DND-41 (cell line): ENCODE data around the gene VIPR1.

Experiments used
- ATAC-seq: fragments of 200-7000 bp; cut with Tn5 transposase; 3 replicates; pipeline ENCODE4 v1.9.1; 2021; ENCODE audit warnings: low read depth; ENCODE audit not compliant: insufficient read depth
- DNase-seq: peaks from one replicate; pipeline ENCODE4 v3.0.0-alpha.2; 2020
- H2AFZ ChIP-seq: 2 replicates; pipeline ENCODE4 v1.6.0; 2012; ENCODE audit warnings: low read depth, low read length
- H3K27ac ChIP-seq: 2 replicates; pipeline ENCODE4 v1.5.1; 2012; ENCODE audit warnings: low read length, inconsistent platforms
- H3K27me3 ChIP-seq: fragments of 200-600 bp; sonication (generic); 2 replicates; pipeline ENCODE4 v1.6.0; 2012; ENCODE audit warnings: low read length, mild to moderate bottlenecking, inconsistent platforms; ENCODE audit not compliant: insufficient read depth, poor library complexity
- H3K36me3 ChIP-seq: 2 replicates; pipeline ENCODE4 v1.5.1; 2012; ENCODE audit warnings: low read length, inconsistent platforms; ENCODE audit not compliant: insufficient read depth
- H3K4me1 ChIP-seq: 2 replicates; pipeline ENCODE4 v1.5.1; 2012; ENCODE audit warnings: mild to moderate bottlenecking, low read length; ENCODE audit not compliant: insufficient read depth
- H3K4me2 ChIP-seq: 2 replicates; pipeline ENCODE4 v1.6.0; 2012; ENCODE audit warnings: mild to moderate bottlenecking, moderate library complexity, low read length, inconsistent platforms; ENCODE audit not compliant: insufficient read depth
- H3K4me3 ChIP-seq, 2 experiments: fragments of 200-600 bp in 1 of 2; shearing (Covaris generic) in 1 of 2; 2 replicates each; pipeline ENCODE4 v1.5.1; 2012 to 2016; ENCODE audit warnings: inconsistent platforms in 2 of 2, low read length in 2 of 2, mild to moderate bottlenecking in 2 of 2, low read depth in 1 of 2, moderate library complexity in 1 of 2
- H3K79me2 ChIP-seq: 2 replicates; pipeline ENCODE4 v1.6.0; 2012; ENCODE audit warnings: low read length, inconsistent platforms; ENCODE audit not compliant: insufficient read depth
- H3K9ac ChIP-seq: 2 replicates; pipeline ENCODE4 v1.6.0; 2012; ENCODE audit warnings: low read depth, mild to moderate bottlenecking, inconsistent platforms, low read length, moderate library complexity
- H3K9me3 ChIP-seq: 2 replicates; pipeline ENCODE4 v1.5.1; 2012; ENCODE audit warnings: low read length, moderate library complexity, mild to moderate bottlenecking, inconsistent platforms; ENCODE audit not compliant: insufficient read depth, severe bottlenecking
- H4K20me1 ChIP-seq: 2 replicates; pipeline ENCODE4 v1.6.0; 2012; ENCODE audit warnings: low read length; ENCODE audit not compliant: insufficient read depth
- CTCF ChIP-seq: IDR thresholded peaks from 2 replicates; pipeline ENCODE4 v1.5.1; 2012; ENCODE audit warnings: borderline replicate concordance, low read length, moderate library complexity, mild to moderate bottlenecking; ENCODE audit not compliant: poor library complexity, severe bottlenecking; ENCODE audit errors: extremely low read depth
- EZH2 ChIP-seq: IDR thresholded peaks from 3 replicates; pipeline ENCODE4 v1.6.1; 2012; ENCODE audit warnings: borderline replicate concordance, low read depth, mild to moderate bottlenecking, moderate library complexity, low read length, inconsistent platforms; ENCODE audit not compliant: severe bottlenecking

VIPR1 gene

GRCh38 chr3:42511736-42512135 lies 9.3 kb downstream of the VIPR1 start:
- DNase-seq (no peak), ATAC-seq (no peak)
- Histone ChIP-seq H2AFZ (no peak overlapping the region), H3K36me3 (no peaks in the 10 kb centered on the region), H4K20me1 (no peaks in the 10 kb centered on the region), H3K4me1 (no peaks in the 10 kb centered on the region), H3K4me2 (no peak overlapping the region), H3K9ac (no peak overlapping the region), H3K27ac (no peak overlapping the region), H3K79me2 (no peaks in the 10 kb centered on the region), H3K4me3 (no peak overlapping the region), H3K9me3 (no peaks in the 10 kb centered on the region), H3K27me3 (no peaks in the 10 kb centered on the region)
- no peak for TF ChIP-seq EZH2
- no peak for TF ChIP-seq CTCF

- H3K36me3 ChIP-seq: no peaks in the 10 kb centered on the region
- no peaks in the 10 kb centered on the region for H3K9me3 ChIP-seq
- TF ChIP-seq CTCF (no peak), EZH2 (no peak)
- ATAC-seq: no peak
- no peaks in the 10 kb centered on the region for H3K27me3 ChIP-seq
- H3K79me2 ChIP-seq: no peaks in the 10 kb centered on the region
- no peak overlapping the region for H3K9ac ChIP-seq
- no peak overlapping the region for H3K4me2 ChIP-seq
- no peak overlapping the region for H2AFZ ChIP-seq
- no peak overlapping the region for H3K4me3 ChIP-seq
- no peaks in the 10 kb centered on the region for H3K4me1 ChIP-seq
- no peak overlapping the region for H3K27ac ChIP-seq
- no peaks in the 10 kb centered on the region for H4K20me1 ChIP-seq
- no peak for DNase-seq
Observed at GRCh38 chr3:42513121-42513520, 10.7 kb downstream of the VIPR1 start.

DNA sequence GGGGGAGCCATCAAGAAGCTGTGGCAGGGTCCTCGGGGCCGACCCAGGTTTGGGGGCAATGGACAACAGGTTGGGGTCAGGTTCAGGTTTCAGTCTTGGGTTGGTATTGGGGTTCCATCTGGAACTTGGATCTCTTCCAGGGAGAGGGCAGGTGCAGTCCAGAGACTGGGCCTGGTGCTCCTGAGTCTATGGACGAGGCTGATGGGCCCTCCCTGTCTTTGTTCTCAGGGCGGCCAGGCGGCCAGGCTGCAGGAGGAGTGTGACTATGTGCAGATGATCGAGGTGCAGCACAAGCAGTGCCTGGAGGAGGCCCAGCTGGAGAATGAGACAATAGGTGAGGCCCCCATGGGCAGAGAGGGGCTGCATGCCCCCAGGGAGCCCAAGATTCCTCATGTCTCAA lies 11.1 kb downstream of the VIPR1 start:
- H3K36me3 ChIP-seq: no peaks in the 10 kb centered on the region
- H3K27ac ChIP-seq: no peak overlapping the region
- no peak overlapping the region for H2AFZ ChIP-seq
- ATAC-seq (no peak), DNase-seq (no peak)
- H3K4me1 ChIP-seq: no peaks in the 10 kb centered on the region
- no peak overlapping the region for H3K4me2 ChIP-seq
- no peaks in the 10 kb centered on the region for H3K9me3 ChIP-seq
- H4K20me1 ChIP-seq: no peaks in the 10 kb centered on the region
- H3K9ac ChIP-seq: no peak overlapping the region
- H3K79me2 ChIP-seq: no peaks in the 10 kb centered on the region
- no peaks in the 10 kb centered on the region for H3K27me3 ChIP-seq
- no peak overlapping the region for H3K4me3 ChIP-seq
- no peak for TF ChIP-seq CTCF
- no peak for TF ChIP-seq EZH2

- H3K4me3 ChIP-seq: no peak overlapping the region
- H3K36me3 ChIP-seq: no peaks in the 10 kb centered on the region
- DNase-seq (no peak), ATAC-seq (no peak)
- H3K9ac ChIP-seq: no peak overlapping the region
- H3K79me2 ChIP-seq: no peaks in the 10 kb centered on the region
- H4K20me1 ChIP-seq: no peaks in the 10 kb centered on the region
- no peaks in the 10 kb centered on the region for H3K4me1 ChIP-seq
- TF ChIP-seq EZH2: no peak
- no peak for TF ChIP-seq CTCF
- no peak overlapping the region for H3K27ac ChIP-seq
- no peaks in the 10 kb centered on the region for H3K27me3 ChIP-seq
- no peaks in the 10 kb centered on the region for H3K9me3 ChIP-seq
- no peak overlapping the region for H3K4me2 ChIP-seq
- H2AFZ ChIP-seq: no peak overlapping the region
Observed at GRCh38 chr3:42514876-42515275, 12.4 kb downstream of the VIPR1 start.
